ENCODE measurements around the gene TBX4.

TBX4 gene

GRCh38 chr17:61452301-61453290 is at the start of gene TBX4:
Gene TBX4, plus strand, starts transcription at chr17:61452422. Its CDS starts 4,069 bp downstream, at chr17:61456491.
- DNase-seq (ENCODE audit: low read depth), result no peak
- no peak for TF ChIP-seq CTCF (IDR thresholded peaks at IDR 0.05; ENCODE audit: insufficient read depth, low read depth, low read length, missing control alignments)
- no peak within 1 kb of the TSS for H3K4me3 ChIP-seq (ENCODE audit: low read depth, low read length)

- TF ChIP-seq CTCF (IDR thresholded peaks at IDR 0.05; ENCODE audit: insufficient read depth, low read depth, low read length, missing control alignments), result no peak
- DNase-seq (ENCODE audit: low read depth), result no peak
- no peak overlapping the region for H3K4me3 ChIP-seq (ENCODE audit: low read depth, low read length)
Measured at GRCh38 chr17:61402978-61403800, 49.0 kb upstream of the TBX4 start.

- no peak for TF ChIP-seq CTCF (IDR thresholded peaks at IDR 0.05; ENCODE audit: insufficient read depth, low read depth, low read length, missing control alignments)
- no peak for DNase-seq (ENCODE audit: low read depth)
- no peak overlapping the region for H3K4me3 ChIP-seq (ENCODE audit: low read depth, low read length)
Measured at GRCh38 chr17:61403801-61404662, 48.2 kb upstream of the TBX4 start.

- DNase-seq (ENCODE audit: low read depth), result no peak
- TF ChIP-seq CTCF (IDR thresholded peaks at IDR 0.05; ENCODE audit: insufficient read depth, low read depth, low read length, missing control alignments), result no peak
- H3K4me3 ChIP-seq (ENCODE audit: low read depth, low read length), result no peak overlapping the region
Measured at GRCh38 chr17:61404663-61404912, 47.6 kb upstream of the TBX4 start.

GRCh38 chr17:61404913-61405685 is 47.1 kb upstream of the TBX4 start:
- no peak for DNase-seq (ENCODE audit: low read depth)
- H3K4me3 ChIP-seq (ENCODE audit: low read depth, low read length), result no peak overlapping the region
- no peak for TF ChIP-seq CTCF (IDR thresholded peaks at IDR 0.05; ENCODE audit: insufficient read depth, low read depth, low read length, missing control alignments)

Measured in GM12865 (cell line).